GM12865 (cell line): ENCODE measurements around the gene TSTD1.
A peak's percentile ranks its signal among the peaks of the same experiment; 100 is the strongest.

ENCODE experiments used
- DNase-seq: peaks from one replicate; pipeline ENCODE4 v3.0.0; 2010; ENCODE audit warnings: low read depth
- H3K4me3 ChIP-seq: 2 replicates; pipeline ENCODE4 v1.5.1; 2011; ENCODE audit warnings: mild to moderate bottlenecking, low read depth, low read length, control low read depth
- CTCF ChIP-seq: IDR thresholded peaks from 2 replicates; pipeline ENCODE4 v1.5.1; 2011; ENCODE audit warnings: low read length, control low read depth, low read depth, inconsistent platforms; ENCODE audit not compliant: insufficient read depth; ENCODE audit errors: missing control alignments

The TSTD1 gene

DNA sequence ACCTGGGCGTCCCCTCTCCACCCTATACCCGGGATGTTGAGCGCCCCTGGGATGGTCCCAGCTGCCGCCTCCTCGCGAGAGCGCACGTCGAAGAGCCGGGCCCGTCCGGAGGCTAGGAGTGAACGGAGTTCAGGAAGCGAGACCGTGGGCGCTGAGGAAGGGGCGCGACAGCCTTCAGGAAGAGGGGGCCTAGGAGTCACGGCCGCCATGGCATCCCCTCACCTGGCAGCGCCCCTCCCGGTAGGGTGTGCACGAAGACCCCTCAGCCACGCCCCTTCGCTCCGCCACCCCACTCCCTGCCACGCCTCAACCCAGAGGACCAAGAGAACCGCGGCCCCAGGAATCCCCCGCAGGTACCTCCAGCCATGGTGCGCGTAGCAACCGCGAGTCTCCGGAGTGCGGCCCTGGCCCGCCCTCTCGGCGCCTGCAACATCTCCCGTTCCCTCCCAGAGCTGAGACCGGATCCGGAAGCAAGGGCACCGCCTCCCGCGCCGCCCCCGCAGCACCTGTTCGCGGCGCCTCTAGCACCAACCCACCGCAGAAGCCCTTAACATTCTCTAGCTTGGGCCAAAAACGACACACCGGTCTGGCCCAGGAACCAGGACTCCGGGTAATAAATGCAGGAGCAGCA, at the start of gene TSTD1:
Gene TSTD1, minus strand, starts transcription at position 442 of the 631 bp plus-strand sequence. Its CDS starts 75 bp downstream, at position 367.
- peak; percentile 3 for TF ChIP-seq CTCF
- H3K4me3 ChIP-seq, result peak within 1 kb of the TSS; percentile 64
- DNase-seq, result peak; percentile 90

GRCh38 chr1:161086457-161086856, 47.7 kb upstream of the TSTD1 start:
- H3K4me3 ChIP-seq, result no peak overlapping the region
- no peak for DNase-seq
- TF ChIP-seq CTCF, result no peak

DNA sequence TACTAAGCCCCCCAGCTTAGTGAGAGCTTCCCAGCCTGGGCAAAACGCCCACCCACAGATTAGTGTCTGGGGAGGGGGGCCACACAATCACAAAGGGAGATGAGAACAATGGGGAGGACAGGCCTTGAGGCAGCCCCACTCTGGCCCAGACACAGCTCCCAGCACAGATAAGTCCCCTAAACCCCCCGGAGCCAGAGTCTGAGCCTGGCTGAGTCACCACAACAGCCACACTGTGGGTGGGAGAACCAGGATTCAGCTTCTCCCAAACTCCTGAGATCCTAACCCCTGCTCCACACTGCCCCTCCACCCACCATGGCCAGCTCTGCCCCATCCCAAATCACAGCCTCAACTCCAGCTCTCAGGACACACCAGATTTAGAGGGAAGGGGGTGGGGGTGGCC, 46.4 kb upstream of the TSTD1 start:
- no peak for DNase-seq
- no peak overlapping the region for H3K4me3 ChIP-seq
- TF ChIP-seq CTCF, result no peak

- TF ChIP-seq CTCF, result no peak
- no peak for DNase-seq
- H3K4me3 ChIP-seq, result no peak overlapping the region
These were observed 45.8 kb upstream of the TSTD1 start for GRCh38 chr1:161084597-161084988.

DNA sequence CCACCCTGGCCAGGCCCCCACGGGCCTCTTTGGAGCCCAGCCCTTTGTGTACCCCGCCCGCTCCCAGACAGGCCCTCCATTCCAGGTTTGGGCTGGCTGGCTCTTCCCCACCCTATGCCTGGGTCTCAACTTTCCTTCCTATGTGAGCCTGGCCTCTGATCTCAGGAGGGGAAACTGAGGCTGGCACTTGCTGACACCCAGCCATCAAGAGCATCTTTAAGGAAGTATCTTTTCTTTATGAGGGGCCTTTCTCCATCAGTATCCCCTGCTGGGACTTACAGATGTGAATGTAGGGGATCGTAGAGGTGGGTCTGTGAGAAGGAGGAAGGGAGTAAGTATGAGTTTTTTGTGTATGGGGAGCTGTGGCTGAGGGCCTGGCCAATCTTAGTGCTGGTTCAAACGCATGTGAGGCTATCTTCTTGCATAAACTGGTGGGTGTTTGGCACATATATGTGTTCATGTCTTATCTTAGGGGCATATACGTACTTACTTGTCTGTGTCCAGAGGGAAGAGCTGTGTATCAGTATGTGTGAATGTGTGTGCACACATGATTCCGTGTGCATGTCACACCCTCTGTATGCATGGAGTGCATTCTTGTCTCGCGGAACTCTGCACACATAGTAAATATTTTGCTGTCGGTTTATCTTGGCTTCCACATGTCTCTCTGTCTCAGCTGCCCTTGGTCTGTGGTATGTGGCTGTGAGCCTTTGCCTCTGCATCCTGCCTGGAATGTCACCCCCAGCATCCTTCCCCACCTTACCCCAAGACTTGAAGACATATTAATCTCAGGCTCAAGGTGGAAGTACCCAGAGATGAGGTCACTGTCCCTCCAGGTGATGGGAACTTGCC, 45.2 kb upstream of the TSTD1 start:
- DNase-seq, result no peak
- no peak for TF ChIP-seq CTCF
- no peak overlapping the region for H3K4me3 ChIP-seq

DNA sequence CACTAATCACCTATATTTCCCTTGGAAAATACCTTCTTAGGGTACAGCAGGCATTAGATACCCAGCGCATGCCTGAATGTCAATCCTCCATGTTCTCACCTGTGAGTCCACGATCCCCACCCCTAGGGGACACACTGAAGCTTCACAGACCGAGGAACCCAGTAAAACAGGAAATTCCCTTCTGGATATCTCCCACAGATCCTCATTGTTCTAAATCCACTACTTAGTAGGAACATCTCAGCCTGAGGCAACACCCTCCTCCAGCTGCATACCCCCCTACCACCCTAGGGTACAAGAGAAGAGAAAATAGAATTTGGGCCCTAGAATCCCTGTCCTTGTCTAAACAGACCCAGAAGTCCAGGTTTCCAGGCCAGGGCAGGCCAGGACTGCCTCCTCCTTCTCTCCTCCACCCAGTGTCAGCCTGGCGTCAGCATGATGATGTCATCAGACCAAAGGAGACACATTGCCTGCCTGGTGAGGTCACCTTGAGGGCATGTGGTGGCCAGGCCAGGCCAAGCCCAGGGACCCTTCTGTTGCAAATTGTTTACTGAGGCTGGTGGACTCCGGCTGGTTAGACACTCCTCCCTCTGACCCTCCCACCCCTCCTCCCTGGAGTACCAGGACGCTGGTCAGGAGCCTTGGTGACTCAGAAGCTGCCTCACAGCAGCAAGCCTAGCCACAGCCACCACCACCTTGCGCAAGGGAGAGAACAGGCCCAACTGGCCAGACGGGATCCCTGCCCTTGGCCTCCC, 44.4 kb upstream of the TSTD1 start:
- H3K4me3 ChIP-seq, result no peak overlapping the region
- no peak for TF ChIP-seq CTCF
- DNase-seq, result no peak
